H9 (cell line): ENCODE results near the gene ASXL1. TPM values are rescaled to one million over a fixed set of nuclear protein-coding genes. Genes with fewer than 3 reads are reported as not detected.

Experiments
- DNase-seq: peaks from one replicate; pipeline ENCODE4 v3.0.0-alpha.2; 2017
- H2AFZ ChIP-seq: one replicate; pipeline ENCODE4 v1.6.1; 2013; ENCODE audit warnings: mild to moderate bottlenecking, low read length, control low read depth, moderate library complexity
- H2AK5ac ChIP-seq: 2 replicates; pipeline ENCODE4 v1.6.1; 2013; ENCODE audit warnings: low read length, control low read depth, mixed read lengths; ENCODE audit not compliant: insufficient read length
- H2BK120ac ChIP-seq: one replicate; pipeline ENCODE4 v1.6.1; 2013; ENCODE audit warnings: low read depth, mild to moderate bottlenecking, low read length, control low read depth, inconsistent platforms; ENCODE audit not compliant: poor library complexity, severe bottlenecking
- H2BK12ac ChIP-seq: 2 replicates; pipeline ENCODE4 v1.6.1; 2013; ENCODE audit warnings: low read length, control low read depth, mixed read lengths, low read depth; ENCODE audit not compliant: insufficient read length
- H2BK15ac ChIP-seq: 2 replicates; pipeline ENCODE4 v1.6.1; 2013; ENCODE audit warnings: low read depth, low read length, control low read depth
- H2BK20ac ChIP-seq: one replicate; pipeline ENCODE4 v1.6.1; 2013; ENCODE audit warnings: low read depth, mild to moderate bottlenecking, low read length, control low read depth, inconsistent platforms; ENCODE audit not compliant: poor library complexity, severe bottlenecking
- H2BK5ac ChIP-seq: 2 replicates; pipeline ENCODE4 v1.6.1; 2013; ENCODE audit warnings: low read length, control low read depth, mixed read lengths; ENCODE audit not compliant: insufficient read length
- H3K14ac ChIP-seq: 2 replicates; pipeline ENCODE4 v1.6.1; 2013; ENCODE audit warnings: low read length, control low read depth; ENCODE audit not compliant: insufficient read depth
- H3K18ac ChIP-seq: 2 replicates; pipeline ENCODE4 v1.6.1; 2013; ENCODE audit warnings: low read depth, mild to moderate bottlenecking, mixed read lengths, low read length, control low read depth; ENCODE audit not compliant: insufficient read length
- H3K23ac ChIP-seq: 2 replicates; pipeline ENCODE4 v1.6.1; 2013; ENCODE audit warnings: low read length, control low read depth, mixed read lengths, low read depth; ENCODE audit not compliant: insufficient read length
- H3K23me2 ChIP-seq: 2 replicates; pipeline ENCODE4 v1.6.1; 2013; ENCODE audit warnings: low read depth, mild to moderate bottlenecking, mixed read lengths, low read length, control low read depth; ENCODE audit not compliant: insufficient read length, poor library complexity, severe bottlenecking
- H3K27ac ChIP-seq: 2 replicates; pipeline ENCODE4 v1.5.1; 2013; ENCODE audit warnings: low read length, control low read depth, mixed read lengths, low read depth; ENCODE audit not compliant: insufficient read length
- H3K27me3 ChIP-seq: 2 replicates; pipeline ENCODE4 v1.6.1; 2013; ENCODE audit warnings: low read length, control low read depth, inconsistent platforms; ENCODE audit not compliant: insufficient read depth
- H3K4ac ChIP-seq: 2 replicates; pipeline ENCODE4 v1.6.1; 2013; ENCODE audit warnings: low read depth, mild to moderate bottlenecking, control low read depth, inconsistent platforms, low read length, moderate library complexity
- H3K4me1 ChIP-seq: 2 replicates; pipeline ENCODE4 v1.6.1; 2013; ENCODE audit warnings: low read length, control low read depth, inconsistent platforms; ENCODE audit not compliant: insufficient read depth
- H3K4me2 ChIP-seq: 2 replicates; pipeline ENCODE4 v1.6.1; 2013; ENCODE audit warnings: low read length, control low read depth, mixed read lengths; ENCODE audit not compliant: insufficient read length, insufficient read depth
- H3K56ac ChIP-seq: 2 replicates; pipeline ENCODE4 v1.6.1; 2013; ENCODE audit warnings: low read depth, mild to moderate bottlenecking, mixed read lengths, low read length, control low read depth; ENCODE audit not compliant: insufficient read length
- H3K79me1 ChIP-seq: 2 replicates; pipeline ENCODE4 v1.6.1; 2013; ENCODE audit warnings: low read depth, mild to moderate bottlenecking, moderate library complexity, low read length, control low read depth, inconsistent platforms; ENCODE audit not compliant: insufficient read depth, poor library complexity, severe bottlenecking
- H3K79me2 ChIP-seq: 2 replicates; pipeline ENCODE4 v1.6.1; 2013; ENCODE audit warnings: low read length, control low read depth, inconsistent platforms; ENCODE audit not compliant: insufficient read depth
- H3K9ac ChIP-seq: 2 replicates; pipeline ENCODE4 v1.6.1; 2013; ENCODE audit warnings: low read length, control low read depth, mixed read lengths; ENCODE audit not compliant: insufficient read length; ENCODE audit errors: extremely low read depth
- H3K9me3 ChIP-seq: one replicate; pipeline ENCODE4 v1.6.1; 2013; ENCODE audit warnings: low read depth, low read length, inconsistent platforms; ENCODE audit not compliant: control insufficient read depth
- H3T11ph ChIP-seq: one replicate; pipeline ENCODE4 v1.6.1; 2013; ENCODE audit warnings: mild to moderate bottlenecking, low read length, control low read depth, inconsistent platforms
- H4K20me1 ChIP-seq: one replicate; pipeline ENCODE4 v1.6.1; 2013; ENCODE audit not compliant: control insufficient read depth, insufficient read length, insufficient read depth
- H4K5ac ChIP-seq: 2 replicates; pipeline ENCODE4 v1.6.1; 2013; ENCODE audit warnings: low read depth, mild to moderate bottlenecking, mixed read lengths, low read length, control low read depth; ENCODE audit not compliant: insufficient read length
- H4K8ac ChIP-seq: replicated peaks from 2 replicates; pipeline ENCODE4 v1.6.1; 2013; ENCODE audit warnings: low read length, control low read depth, mixed read lengths, low read depth; ENCODE audit not compliant: insufficient read length
- H4K91ac ChIP-seq: 2 replicates; pipeline ENCODE4 v1.6.1; 2013; ENCODE audit warnings: low read depth, mild to moderate bottlenecking, moderate library complexity, mixed read lengths, low read length, control low read depth; ENCODE audit not compliant: insufficient read length
- H3K27ac Mint-ChIP-seq, 3 experiments: 2 replicates in 2 of 3; 3 replicates in 1 of 3; pipeline ENCODE4 v1.8.0; 2020 to 2021; ENCODE audit warnings: mixed read lengths in 3 of 3, mild to moderate bottlenecking in 1 of 3, moderate library complexity in 1 of 3
- H3K27me3 Mint-ChIP-seq: 2 replicates; pipeline ENCODE4 v1.8.0; 2021; ENCODE audit warnings: low read depth, mild to moderate bottlenecking, moderate library complexity, mixed read lengths
- H3K36me3 Mint-ChIP-seq, 3 experiments: 2 replicates in 2 of 3; 3 replicates in 1 of 3; pipeline ENCODE4 v1.8.0; 2020 to 2021; ENCODE audit warnings: low read depth in 3 of 3, mixed read lengths in 3 of 3; ENCODE audit not compliant: insufficient read depth in 1 of 3
- H3K4me1 Mint-ChIP-seq, 2 experiments: 2 replicates each; pipeline ENCODE4 v1.8.0; 2020; ENCODE audit warnings: mixed read lengths in 2 of 2
- H3K4me3 Mint-ChIP-seq, 2 experiments: 2 replicates in 1 of 2; 3 replicates in 1 of 2; pipeline ENCODE4 v1.8.0; 2020 to 2021; ENCODE audit warnings: mild to moderate bottlenecking in 2 of 2, mixed read lengths in 2 of 2, moderate library complexity in 1 of 2
- H3K9me3 Mint-ChIP-seq, 2 experiments: 2 replicates in 1 of 2; 3 replicates in 1 of 2; pipeline ENCODE4 v1.8.0; 2020; ENCODE audit warnings: mild to moderate bottlenecking in 2 of 2, mixed read lengths in 2 of 2, moderate library complexity in 1 of 2
- WGBS: extraction: QIAGEN DNeasy Blood & Tissue Kit; methylation state at CpG from one replicate; pipeline ENCODE4 v1.1.7; 2013; ENCODE audit warnings: missing lambda C conversion rate, low lambda C conversion rate, mixed read lengths; ENCODE audit not compliant: insufficient read length; ENCODE audit errors: extremely low coverage; 5-methylcytosine and 5-hydroxymethylcytosine counted together
- total RNA-seq: library from RNA; stranded (reverse); gene quantifications from 2 replicates; pipeline ENCODE4 v1.2.1, GENCODE V29; 2021
- TF ChIP-seq, protein P1 (sequence below): fragments of 200-600 bp; sonication (generic); conservative IDR thresholded peaks from 3 replicates; pipeline ENCODE4 v1.8.0; 2021; ENCODE audit warnings: antibody characterized with exemption, mild to moderate bottlenecking

The ASXL1 gene
- total RNA-seq, 1 experiment from 2014 or later = 39.5 TPM

DNA sequence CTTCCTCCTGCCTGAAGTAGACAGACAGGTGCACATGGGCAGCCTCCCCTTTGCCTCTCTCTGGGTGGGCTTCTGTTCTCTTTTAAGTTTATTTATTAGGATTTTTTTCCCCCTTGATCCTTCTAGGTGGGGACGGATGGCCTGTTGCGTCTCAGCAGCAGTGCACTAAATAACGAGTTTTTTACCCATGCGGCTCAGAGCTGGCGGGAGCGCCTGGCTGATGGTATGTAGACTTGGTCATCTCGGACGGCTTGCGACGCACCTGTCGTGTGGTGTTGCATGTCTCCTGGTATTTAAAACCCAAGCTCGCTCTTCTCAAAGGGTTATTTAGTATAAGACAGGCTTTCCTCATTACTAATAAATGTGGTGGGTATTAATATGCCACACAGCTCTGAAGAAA, 73.3 kb downstream of the ASXL1 start:
- Histone ChIP-seq H2BK15ac (no peak overlapping the region), H3K23ac (no peak overlapping the region), H3K4ac (no peak overlapping the region), H4K20me1 (no peaks in the 10 kb centered on the region), H3K9ac (no peak overlapping the region), H3K4me1 (no peaks in the 10 kb centered on the region), H3K27ac (no peak overlapping the region), H4K8ac (no peak overlapping the region), H2BK5ac (no peak overlapping the region), H2AK5ac (no peak overlapping the region), H2AFZ (no peak overlapping the region), H3K27me3 (no peaks in the 10 kb centered on the region), H3K23me2 (no peaks in the 10 kb centered on the region), H2BK12ac (no peak overlapping the region), H2BK120ac (no peak overlapping the region), H3K14ac (no peak overlapping the region), H2BK20ac (no peak overlapping the region), H3K79me2 (no peaks in the 10 kb centered on the region), H3K79me1 (no peaks in the 10 kb centered on the region), H4K91ac (no peak overlapping the region), H3T11ph (no peak overlapping the region), H3K56ac (no peak overlapping the region), H3K4me2 (no peak overlapping the region), H3K9me3 (no peaks in the 10 kb centered on the region), H3K18ac (no peak overlapping the region), H4K5ac (no peak overlapping the region)
- Mint-ChIP-seq H3K4me1 (no peaks in the 10 kb centered on the region), H3K27me3 (no peaks in the 10 kb centered on the region), H3K4me3 (no peak overlapping the region), H3K27ac (no peak overlapping the region), H3K36me3 (peaks cover 13 to 53% (median 40%) of the 10 kb centered on the region in 3 experiments; a peak in 5 of 7 replicates), H3K9me3 (no peaks in the 10 kb centered on the region)
- DNase-seq = no peak
- no CpG with 5 or more reads among the region's 12 CpGs for WGBS
- TF ChIP-seq, protein P1, sequence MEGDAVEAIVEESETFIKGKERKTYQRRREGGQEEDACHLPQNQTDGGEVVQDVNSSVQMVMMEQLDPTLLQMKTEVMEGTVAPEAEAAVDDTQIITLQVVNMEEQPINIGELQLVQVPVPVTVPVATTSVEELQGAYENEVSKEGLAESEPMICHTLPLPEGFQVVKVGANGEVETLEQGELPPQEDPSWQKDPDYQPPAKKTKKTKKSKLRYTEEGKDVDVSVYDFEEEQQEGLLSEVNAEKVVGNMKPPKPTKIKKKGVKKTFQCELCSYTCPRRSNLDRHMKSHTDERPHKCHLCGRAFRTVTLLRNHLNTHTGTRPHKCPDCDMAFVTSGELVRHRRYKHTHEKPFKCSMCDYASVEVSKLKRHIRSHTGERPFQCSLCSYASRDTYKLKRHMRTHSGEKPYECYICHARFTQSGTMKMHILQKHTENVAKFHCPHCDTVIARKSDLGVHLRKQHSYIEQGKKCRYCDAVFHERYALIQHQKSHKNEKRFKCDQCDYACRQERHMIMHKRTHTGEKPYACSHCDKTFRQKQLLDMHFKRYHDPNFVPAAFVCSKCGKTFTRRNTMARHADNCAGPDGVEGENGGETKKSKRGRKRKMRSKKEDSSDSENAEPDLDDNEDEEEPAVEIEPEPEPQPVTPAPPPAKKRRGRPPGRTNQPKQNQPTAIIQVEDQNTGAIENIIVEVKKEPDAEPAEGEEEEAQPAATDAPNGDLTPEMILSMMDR = no peak
